NT2/D1 (cell line): ENCODE data around the gene GALNT7.

Source experiments
- YY1 ChIP-seq: IDR thresholded peaks from 2 replicates; pipeline ENCODE4 v1.6.1; 2011; ENCODE audit not compliant: insufficient read length, insufficient read depth
- ZNF274 ChIP-seq: IDR thresholded peaks from 2 replicates; pipeline ENCODE4 v1.6.1; 2011; ENCODE audit warnings: mild to moderate bottlenecking, low read depth, low read length

DNA sequence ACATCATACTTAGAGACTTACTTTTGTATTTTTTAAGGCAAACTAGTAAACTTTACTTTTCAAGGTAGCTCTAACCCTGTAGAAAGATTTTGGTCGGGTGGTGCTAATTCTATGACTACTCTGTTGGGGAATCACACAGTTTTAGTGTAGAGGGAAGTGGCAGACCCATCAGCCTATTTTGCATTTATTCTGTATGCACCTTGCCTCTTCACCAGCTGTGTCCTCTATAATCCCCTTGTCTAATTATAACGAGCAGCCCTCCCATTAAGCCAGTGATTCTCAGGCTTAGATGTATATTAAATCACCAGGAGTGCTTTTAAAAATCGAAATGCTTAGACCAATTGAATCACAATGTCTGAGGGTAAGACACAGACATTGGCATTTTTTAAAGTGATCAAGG is 78.1 kb downstream of the GALNT7 start:
- TF ChIP-seq ZNF274 (no peak), YY1 (no peak)
